ENCODE results near the gene PPP1R13B.

PPP1R13B gene

DNA sequence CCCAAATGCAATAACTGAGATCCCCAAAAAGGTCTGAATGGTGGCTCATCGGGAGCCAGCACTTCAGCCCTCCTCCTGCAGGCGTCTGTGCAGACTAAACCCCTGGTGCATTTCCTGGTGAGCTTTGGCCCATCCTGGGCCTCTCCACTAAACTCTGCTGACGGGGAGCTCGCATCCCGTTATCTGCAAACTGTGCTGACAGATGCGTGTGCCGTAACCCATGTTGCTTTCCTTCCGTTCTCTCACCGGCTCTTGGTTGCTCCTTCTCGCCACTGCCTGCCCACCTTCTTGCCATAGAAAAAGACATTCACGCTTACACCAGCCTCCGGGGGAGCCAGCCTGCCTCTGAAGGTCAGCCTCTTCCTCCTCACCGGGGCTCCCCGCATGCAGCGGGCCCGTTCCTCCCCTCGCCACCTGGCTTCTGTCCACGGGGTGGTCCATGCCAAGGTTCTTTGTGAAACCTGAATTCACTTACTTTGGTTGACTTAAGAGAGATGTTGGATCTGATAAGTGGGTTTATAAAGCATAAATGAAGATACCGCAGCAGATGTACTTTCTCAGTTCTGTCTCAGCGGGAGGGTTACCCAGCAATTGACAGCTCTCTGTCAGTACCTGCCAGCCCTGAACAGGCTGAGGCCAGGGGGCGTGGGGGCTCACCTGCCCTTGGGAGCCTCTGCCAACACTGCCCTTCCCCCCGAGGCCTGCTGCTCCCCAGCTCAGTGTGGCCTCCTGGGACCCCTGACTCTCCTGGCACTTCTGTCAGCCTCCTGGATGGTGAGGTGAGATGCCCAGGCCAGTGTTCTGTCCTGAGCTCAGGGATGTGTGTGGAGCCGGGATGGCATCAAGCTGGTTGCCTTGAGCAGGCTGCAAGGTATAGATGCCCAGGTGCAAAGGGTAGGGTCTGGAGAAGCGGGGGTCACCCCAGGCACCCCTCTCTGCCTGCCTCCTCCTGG, 117.6 kb downstream of the PPP1R13B start:
- DNase-seq (ENCODE audit: low read depth): no peak

DNA sequence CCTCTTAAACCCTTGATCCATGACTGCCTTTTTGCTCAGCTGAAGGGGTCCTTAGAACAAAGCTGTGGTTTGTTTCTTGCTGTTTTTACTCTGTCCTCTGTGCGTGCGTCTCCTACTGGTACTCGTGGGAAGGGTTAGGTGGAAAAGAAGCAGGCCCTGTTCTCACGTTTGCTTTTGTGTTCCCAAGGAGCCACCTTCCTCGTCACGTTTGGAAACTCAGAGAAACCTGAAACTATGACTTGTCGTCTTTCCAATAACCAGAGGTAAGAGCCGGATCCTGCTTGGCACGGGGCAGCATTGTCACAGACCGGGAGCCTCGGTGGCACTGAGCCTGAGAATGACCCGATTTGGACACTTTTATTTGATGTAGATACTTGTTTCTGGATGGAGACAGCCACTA, 118.7 kb downstream of the PPP1R13B start:
- no peak for DNase-seq (ENCODE audit: low read depth)

DNA sequence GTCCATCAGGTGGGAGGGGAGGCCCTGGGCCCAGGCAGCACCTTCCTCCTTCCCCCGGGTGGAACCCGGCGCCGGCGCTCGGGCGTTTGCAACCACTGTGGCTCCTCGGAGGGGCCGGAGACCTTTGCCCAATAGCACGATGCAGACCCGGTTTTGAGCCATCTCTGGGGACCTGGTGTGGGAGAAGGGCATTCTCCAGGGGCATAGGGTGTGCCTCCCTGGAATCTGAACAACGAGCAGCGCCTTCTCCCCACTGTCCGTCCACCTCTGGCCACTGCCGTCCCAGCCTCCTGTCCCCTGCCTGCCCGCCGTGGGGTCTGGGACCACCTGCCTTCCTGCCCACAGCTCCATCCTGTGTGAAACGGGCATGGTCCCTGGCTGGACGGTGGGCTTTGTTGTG, 119.2 kb downstream of the PPP1R13B start:
- DNase-seq (ENCODE audit: low read depth): no peak

DNA sequence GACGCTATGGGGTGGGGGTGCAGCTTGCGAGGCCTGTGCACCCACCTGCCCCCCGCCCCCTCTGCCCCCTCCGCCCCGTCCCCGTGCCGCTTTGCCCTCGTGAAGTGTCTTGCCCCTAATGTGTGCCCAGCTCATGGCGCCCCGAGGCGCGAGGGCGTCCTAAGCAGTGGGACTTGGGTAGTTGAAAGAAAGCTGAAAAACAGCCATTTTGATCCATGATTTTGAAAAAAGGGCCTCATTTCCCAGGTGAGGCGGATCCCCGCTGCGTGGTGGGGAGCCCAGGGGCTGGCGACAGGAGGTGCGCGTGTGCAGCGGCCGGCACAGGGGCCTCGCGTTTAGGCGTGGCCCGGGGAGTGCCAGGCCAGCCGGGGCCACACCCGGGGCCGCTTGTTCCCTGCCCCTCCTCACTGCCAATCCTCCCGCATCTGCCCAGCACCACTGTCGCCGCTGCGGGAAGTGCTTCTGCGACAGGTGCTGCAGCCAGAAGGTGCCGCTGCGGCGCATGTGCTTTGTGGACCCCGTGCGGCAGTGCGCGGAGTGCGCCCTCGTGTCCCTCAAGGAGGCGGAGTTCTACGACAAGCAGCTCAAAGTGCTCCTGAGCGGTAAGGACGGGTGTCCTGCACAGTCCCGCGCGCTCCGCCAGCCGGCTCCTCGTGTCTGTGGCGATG, 119.9 kb downstream of the PPP1R13B start:
- DNase-seq (ENCODE audit: low read depth): no peak

DNA sequence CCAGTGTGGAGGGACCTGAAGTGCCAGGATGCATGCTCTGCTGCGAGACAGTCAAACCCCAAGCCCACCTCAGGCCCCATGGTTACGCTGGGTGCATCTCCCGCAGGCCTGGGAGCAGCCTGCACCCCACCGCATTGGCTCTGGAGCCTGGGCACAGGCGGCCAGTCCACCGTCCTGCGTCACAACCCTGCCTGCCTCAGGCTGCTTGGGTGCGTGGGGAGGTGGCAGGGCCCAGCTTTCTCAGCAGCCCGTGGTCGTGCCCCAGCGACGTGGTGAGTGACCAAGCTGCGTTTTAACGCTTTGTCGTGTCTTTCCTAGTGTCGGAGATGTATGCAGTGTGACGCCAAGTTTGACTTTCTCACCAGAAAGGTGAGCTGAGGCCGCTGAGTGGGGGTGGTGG, 120.9 kb downstream of the PPP1R13B start:
- DNase-seq (ENCODE audit: low read depth): no peak

DNA sequence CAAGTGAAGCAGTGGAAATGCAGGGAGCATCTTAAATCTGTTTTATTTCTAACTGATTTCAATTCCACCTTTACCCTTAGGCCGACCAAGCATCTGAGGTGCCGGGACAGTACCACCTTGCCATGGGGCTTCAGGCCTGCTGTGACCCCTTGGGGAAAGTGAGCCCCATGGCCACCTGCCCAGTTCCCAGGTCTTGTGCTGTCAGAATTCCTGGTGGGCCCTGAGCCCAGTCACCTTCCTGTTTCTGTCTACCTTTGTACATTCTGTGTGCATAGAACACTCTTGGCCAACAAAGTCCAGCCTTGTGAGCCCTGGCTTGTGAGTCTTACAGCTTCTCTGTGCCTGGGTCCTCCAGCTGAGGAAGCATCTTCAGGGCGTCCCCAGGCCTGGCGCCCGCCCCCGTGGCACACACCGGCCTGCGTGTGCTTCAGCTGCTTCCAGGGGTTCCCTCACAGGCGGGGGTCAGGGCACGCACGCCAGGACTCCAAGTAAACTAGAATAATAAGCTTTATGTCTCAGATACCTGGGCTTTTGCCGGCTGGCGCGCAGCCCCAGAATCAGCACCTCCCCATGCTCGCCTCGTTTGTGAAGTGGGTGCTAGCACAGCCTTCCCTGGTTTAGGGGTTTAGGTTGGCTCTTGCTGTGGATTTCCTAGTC, 121.5 kb downstream of the PPP1R13B start:
- DNase-seq (ENCODE audit: low read depth): no peak

DNA sequence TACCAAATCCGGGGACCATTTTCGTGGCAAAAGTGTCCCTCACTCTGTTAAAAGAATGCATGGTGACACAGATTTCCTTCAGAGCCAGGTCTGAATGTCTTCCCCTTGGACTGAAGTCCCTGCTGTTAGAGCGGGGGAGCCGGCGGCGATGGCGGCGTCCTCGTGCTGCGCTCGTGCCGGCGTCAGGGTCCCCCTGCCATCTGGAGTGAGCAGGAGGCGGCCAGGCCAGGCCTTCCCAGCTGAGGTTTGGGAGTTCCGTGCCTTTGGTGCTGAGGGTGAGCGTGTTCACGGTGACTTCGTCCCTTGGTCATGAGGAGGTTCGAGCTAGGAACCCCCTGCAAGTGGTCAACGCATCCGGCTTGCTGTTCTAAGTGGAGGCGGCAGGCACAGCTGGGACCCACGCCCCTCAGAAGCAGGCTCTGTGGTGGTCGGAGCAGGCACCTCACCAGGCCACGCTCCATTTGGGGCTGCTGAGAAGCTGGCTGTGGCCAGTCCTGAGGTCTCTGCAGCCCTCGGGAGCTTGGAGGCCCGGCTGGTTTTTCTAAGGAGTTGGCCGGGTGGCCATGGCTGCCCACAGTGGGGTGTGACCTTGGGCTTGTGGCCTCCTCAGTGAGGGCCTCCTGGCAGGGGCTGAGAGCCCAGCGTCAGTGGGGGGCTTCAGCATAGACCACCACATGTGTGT, 122.2 kb downstream of the PPP1R13B start:
- DNase-seq (ENCODE audit: low read depth): no peak

DNA sequence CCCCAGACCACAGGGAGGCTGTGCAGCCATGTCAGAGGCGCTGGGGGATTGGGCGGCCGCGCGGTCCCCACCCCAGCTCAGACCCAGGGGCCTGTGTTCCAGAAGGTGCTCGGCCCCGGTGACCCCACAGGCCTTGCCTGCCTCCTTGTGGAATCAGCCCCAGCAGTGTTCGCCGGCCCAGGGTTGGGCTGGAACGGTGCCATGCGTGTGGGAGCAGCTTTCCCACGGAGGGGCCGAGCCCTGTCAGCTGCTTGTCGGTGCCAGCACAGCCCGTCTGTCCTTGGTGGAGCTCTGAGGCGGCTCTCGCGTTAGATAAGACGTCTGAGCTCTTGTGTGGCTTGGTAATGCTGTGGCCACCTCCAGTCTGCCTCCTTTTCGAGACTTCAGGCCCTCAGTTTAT, 123.3 kb downstream of the PPP1R13B start:
- no peak for DNase-seq (ENCODE audit: low read depth)

DNA sequence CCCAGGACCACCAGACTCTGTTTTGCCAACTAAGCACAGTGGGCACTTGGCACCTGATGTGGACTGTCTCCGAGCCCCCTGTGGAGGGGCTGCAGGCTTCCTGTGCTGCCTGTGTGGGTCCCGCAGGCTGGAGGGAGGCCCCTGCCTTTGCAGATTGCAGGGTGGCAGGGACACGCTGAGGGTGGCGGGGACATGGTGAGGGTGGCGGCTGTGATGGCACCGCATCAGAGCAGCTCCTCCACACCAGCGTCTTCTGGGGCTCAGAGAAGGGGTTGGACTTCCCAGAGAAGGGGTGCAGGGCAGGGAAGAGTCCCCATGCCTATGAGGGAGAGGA, 123.7 kb downstream of the PPP1R13B start:
- no peak for DNase-seq (ENCODE audit: low read depth)

DNA sequence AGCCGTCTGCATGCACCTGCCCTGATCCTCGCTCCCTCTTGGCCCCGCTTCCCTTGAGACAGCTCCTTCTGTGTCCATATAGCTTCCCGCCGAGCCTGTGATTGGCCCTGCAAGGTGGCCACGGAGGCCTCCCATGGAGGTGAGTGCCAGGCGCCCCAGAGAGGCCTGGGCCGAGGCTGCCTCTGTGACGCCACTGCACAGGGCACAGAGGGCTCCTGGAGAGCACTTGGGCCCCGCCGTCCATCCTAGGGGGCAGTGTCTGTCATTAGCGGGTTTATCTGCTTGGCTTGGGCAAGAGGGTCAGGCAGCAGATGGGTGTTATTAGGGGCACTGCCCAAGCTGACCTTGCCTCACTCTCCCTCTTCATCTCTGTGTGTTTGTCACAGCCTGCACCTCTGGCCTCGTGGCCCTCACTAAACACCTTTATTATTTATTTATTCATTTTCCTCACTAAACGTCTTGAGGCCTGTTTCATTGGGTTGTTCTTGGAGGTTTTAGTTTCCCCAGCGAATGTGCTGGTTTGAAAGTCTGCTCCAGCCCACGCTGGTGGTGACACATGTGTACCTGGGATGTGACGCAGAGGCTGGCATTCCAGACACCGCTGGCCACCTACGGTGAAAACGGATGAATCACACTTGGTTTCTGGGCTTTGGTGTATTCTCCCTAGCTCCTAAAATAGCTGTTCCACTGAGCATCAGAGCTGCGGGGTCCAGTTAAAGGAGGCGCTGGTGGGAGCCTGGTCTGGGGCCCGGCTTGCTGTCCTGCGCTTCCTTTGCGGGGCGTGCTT, 125.8 kb downstream of the PPP1R13B start:
- DNase-seq (ENCODE audit: low read depth): no peak

DNA sequence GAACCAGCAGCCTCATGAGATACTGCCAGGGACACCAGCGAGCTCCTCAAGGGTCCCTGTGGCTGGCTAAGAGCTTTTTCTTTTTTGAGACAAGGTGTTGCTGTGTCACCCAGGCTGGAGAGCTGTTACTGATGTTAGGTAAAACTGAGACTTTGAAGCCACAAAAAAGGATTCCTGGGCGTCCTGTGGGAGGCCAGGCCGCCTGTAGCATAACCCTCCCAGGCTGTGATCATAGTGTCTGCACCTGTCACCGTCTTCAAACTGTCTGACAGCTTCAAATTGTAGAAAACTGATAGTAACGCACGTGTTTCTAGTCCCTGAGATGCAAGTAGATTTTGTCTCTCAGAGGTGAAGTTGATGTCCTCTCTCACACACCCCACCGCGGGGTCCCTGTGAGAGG, 127.6 kb downstream of the PPP1R13B start:
- no peak for DNase-seq (ENCODE audit: low read depth)

DNA sequence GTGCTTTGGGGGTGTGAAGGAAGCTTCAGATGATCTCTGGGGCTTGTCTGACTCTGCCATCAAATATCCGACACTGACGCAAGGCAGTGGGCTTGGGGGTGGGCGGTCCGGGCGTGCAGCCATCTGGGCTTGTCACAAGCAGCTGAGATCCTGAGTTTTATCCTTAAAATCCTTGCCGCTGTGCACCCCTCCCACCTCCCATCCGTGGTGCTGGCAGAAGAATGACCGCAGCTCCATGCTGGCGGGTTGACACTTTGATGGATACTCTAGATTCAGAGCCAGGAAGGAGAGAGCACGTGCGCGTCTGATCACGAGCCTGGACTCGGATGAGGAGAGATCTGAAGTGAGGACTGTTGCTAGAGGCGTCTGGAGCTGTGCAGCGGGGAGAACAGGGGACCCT, 128.8 kb downstream of the PPP1R13B start:
- no peak for DNase-seq (ENCODE audit: low read depth)

DNA sequence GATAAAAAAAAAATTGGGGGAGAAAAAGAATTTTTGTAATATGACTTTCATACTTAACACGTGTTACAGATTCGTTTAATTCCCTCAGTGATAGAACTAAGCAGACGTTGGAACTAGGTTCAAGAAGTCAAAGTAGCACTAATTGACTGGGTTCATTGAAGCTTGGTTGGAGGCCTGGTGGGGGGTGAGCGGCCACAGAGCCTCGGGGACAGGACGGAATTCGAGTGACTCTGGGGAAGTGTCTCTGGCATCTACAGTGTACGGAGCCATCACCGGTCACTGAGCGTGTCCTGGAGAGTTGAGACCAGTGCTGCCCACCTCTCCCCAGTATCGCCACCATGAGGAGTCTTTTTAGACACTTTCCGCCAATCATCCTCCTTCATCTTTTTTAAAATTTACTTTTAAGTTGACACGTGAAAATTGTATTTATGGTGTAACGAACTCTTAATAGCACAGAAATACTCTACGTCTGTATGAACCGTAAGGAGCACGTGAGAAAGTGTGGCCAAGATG, 130.4 kb downstream of the PPP1R13B start:
- DNase-seq (ENCODE audit: low read depth): no peak

DNA sequence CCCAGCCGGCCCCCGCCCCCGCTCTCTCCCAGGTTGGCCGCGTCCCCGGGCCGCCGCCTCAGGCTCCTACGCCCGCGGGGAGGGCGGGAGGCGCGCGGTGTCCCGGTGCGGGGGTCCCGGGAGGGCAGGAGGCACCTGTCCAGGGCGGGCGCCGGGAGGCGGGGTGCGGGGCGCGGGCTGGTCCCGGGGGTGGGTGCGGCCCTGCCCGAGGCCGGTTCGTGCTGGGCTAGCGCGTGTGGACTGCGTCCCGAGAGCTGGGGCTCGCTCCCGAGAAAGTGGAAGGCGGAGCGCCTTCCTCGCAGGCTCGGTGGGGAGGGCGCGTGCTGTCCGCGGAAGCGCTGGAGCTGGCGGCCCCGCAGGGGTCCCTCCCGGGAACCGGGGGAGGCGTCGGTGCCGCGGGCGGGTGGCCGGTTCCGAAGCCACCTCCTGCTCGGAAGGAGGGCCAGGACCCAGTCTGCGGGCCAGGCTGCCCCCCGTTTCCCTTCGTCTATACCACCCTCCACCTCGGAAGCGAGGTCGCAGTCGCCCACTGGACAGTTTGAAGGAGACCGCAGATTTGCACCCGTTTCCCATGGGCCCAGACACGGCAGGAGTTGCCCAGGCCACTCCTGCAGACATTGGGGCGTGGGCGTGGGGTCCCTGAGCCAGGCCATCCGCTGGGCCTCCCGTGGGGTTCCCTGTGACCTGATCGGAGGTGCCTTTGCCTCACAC, 131.1 kb downstream of the PPP1R13B start:
- no peak for DNase-seq (ENCODE audit: low read depth)

DNA sequence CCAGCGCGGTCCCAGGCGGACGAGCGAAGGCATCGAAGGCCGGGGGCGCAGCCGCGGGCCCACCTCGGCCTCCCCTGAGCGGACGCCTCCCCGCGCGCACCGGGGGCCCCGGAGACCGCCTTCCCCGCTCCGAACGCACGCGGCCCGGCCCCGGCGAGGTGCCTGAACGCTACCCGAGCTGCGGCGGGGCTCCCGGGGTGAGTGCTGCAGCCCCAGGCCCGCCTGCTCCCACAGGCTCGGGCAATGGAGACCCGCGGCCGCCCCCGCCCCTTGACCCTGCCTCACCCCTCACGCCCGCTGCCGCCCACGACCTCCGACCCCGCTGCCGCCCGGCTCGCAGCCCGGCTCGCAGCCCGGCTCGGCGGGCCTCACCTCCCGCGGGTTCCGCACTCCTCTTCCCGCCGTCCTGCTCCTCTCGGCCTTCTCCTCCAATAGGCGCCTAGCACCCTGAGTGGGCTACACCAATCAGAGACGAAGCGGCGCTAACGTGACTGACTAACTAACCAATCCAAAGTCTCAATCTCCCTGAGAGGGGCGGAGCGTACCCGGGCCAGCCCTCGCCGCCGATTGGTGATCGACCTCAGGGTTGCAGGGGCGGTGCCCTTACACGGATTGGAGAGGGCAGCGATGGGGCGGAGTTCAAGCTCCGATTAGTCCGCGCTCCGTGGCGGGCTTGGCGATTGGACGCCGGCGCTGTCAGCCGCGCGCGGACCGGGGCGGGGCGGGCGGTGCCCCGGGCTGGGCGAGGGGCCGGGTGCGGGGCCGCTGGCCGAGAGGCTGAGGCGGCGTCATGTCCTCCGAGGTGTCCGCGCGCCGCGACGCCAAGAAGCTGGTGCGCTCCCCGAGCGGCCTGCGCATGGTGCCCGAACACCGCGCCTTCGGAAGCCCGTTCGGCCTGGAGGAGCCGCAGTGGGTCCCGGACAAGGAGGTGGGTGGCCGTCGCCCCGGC, 132.0 kb downstream of the PPP1R13B start, which contains the start of the genes XRCC3 and ZFYVE21:
TSS of gene XRCC3 (minus strand) at position 400 of the 949 bp plus-strand sequence. CDS start 4,364 bp downstream, outside the sequence.
TSS of gene ZFYVE21 (plus strand) at position 759 of the 949 bp plus-strand sequence. CDS start at position 791, 32 bp downstream.
- DNase-seq (ENCODE audit: low read depth): peak; percentile 99

DNA sequence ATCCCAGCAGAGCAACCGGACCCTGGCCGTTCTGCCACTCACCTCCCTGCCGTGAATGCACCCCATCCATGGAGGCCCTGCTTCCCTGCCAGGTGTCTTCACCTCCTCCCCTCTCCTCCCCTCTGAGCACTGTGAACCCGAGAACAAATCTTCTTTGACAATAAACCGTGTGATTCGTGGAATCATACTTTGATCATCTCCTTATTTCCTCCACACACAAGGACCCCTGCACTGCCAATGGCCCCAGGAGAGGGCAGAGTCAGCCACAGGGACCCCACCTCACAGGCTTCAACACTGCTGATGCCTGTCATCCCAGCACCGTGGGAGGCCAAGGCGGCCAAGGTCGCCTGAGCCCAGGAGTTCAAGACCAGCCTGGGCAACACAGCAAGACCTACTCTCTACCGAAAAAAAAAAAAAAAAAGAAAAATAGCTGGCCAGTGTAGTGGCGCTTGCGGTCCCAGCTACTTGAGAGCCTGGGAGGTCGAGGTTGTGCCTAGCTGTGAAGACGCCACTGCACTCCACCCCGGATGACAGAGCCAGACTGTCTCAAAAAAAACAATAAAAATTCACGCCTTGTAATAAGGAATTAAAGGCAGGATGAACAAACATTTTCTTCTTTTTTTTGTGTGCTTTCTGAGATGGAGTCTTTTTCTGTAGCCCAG, 133.2 kb downstream of the PPP1R13B start:
- no peak for DNase-seq (ENCODE audit: low read depth)

DNA sequence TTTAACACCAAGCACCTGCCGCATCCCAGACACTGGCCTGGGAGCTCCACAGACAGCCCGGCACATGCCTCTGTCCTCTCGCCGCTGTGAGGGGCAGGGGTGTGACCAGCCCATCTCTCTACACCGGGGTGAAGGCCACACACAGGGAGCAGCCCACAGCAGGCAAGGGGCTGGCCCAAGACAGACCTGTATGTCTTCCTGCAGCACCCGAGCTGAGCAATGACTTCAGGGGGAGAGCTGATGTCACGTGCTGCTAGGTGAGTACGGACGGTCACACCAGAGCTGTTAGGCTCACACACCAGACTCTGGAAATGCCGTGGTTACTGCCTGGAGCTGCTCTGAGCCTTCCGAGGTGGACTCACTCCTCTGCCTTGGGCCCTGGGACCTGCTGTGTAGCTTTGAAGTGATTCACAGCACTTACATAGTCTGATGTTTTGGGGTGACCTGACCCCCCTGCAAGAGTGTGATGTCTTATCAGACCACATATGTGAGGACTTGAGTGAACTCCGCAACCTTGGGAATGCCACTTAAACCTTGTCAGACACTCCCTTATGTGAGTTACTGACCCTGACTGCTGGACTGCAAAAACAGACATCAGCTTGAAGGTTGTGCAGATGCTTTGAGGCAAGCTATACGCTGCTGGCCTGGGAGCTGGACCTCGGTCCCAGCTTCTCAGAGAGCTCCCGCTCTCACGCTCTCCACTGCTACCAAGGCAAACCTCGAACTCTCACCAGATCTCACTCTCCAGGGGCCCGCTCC, 133.9 kb downstream of the PPP1R13B start:
- DNase-seq (ENCODE audit: low read depth): no peak

Data from stimulated activated CD8-positive, alpha-beta memory T cell treated with anti-CD3 and anti-CD28 coated beads, Interleukin-12 subunit alpha, Interleukin-12 subunit beta, amount 100 ng/mL, for 4 hours (primary cell).